H1 (cell line): ENCODE measurements around the gene SCARB1. TPM values are rescaled to one million over a fixed set of nuclear protein-coding genes. Genes with fewer than 3 reads are reported as not detected.

Source experiments
- CTCF ChIA-PET: fragments of 300-600 bp; sonication (Branson Sonifier 250); formaldehyde crosslinking; loops from one replicate; lab custom pipeline; 2021; ENCODE audit not compliant: partially characterized antibody; lab: Charles Lee
- POLR2A ChIA-PET: fragments of 300-600 bp; sonication (Branson Sonifier 250); formaldehyde crosslinking; loops from one replicate; lab custom pipeline; 2021; ENCODE audit warnings: inconsistent platforms; ENCODE audit not compliant: partially characterized antibody; lab: Charles Lee
- DNase-seq, 2 experiments: peaks; one replicate each; pipeline versions ENCODE4 v3.0.0 to v3.0.0-alpha.2; 2010 to 2022; ENCODE audit warnings: low spot score in 2 of 2, low read depth in 1 of 2, mixed read lengths in 1 of 2
- FAIRE-seq: peaks from 2 replicates; lab custom pipeline; 2011; peaks lifted over from hg19 to GRCh38; lab: Jason Lieb, UNC
- H2AFZ ChIP-seq: 2 replicates; pipeline ENCODE4 v1.8.1; 2012; ENCODE audit warnings: low read length, inconsistent platforms
- H2AK5ac ChIP-seq: 2 replicates; pipeline ENCODE4 v1.6.1; 2013; ENCODE audit warnings: low read depth, low read length
- H2BK120ac ChIP-seq: replicated peaks from 2 replicates; pipeline ENCODE3; 2013; ENCODE audit warnings: low read depth, low read length, inconsistent platforms
- H2BK12ac ChIP-seq: 2 replicates; pipeline ENCODE4 v1.6.1; 2013; ENCODE audit warnings: low read depth, low read length
- H2BK15ac ChIP-seq: 2 replicates; pipeline ENCODE4 v1.6.1; 2013; ENCODE audit warnings: low read length
- H2BK20ac ChIP-seq: 2 replicates; pipeline ENCODE4 v1.6.1; 2013; ENCODE audit warnings: low read length
- H2BK5ac ChIP-seq: 2 replicates; pipeline ENCODE4 v1.6.1; 2013; ENCODE audit warnings: low read depth, low read length
- H3K14ac ChIP-seq: 2 replicates; pipeline ENCODE4 v1.6.1; 2013; ENCODE audit warnings: inconsistent platforms; ENCODE audit not compliant: insufficient read length
- H3K18ac ChIP-seq: 2 replicates; pipeline ENCODE4 v1.6.1; 2013; ENCODE audit warnings: low read length; ENCODE audit errors: extremely low read depth
- H3K23ac ChIP-seq: 2 replicates; pipeline ENCODE4 v1.6.1; 2013; ENCODE audit warnings: inconsistent platforms; ENCODE audit not compliant: insufficient read length
- H3K23me2 ChIP-seq: 2 replicates; pipeline ENCODE4 v1.6.1; 2013; ENCODE audit warnings: low read depth, low read length
- H3K27ac ChIP-seq: 2 replicates; pipeline ENCODE4 v1.6.1; 2011; ENCODE audit warnings: low read depth, low read length, inconsistent platforms
- H3K27me3 ChIP-seq, 4 experiments: replicated peaks in 1 of 4; 1 replicate in 1 of 4; 2 replicates in 3 of 4; pipeline versions ENCODE4 v1.6.1 to v1.8.1; 2011 to 2013; ENCODE audit warnings: low read length in 3 of 4, mild to moderate bottlenecking in 3 of 4, inconsistent platforms in 2 of 4, mixed read lengths in 2 of 4, moderate library complexity in 1 of 4; ENCODE audit not compliant: control insufficient read depth in 3 of 4, insufficient read depth in 3 of 4; ENCODE audit errors: extremely low read depth in 1 of 4
- H3K36me3 ChIP-seq, 4 experiments: 2 replicates each; pipeline versions ENCODE4 v1.6.1 to v1.8.1; 2011 to 2013; ENCODE audit warnings: mild to moderate bottlenecking in 4 of 4, low read length in 3 of 4, moderate library complexity in 2 of 4, control low read depth in 1 of 4, inconsistent platforms in 1 of 4; ENCODE audit not compliant: insufficient read depth in 4 of 4, control insufficient read depth in 2 of 4
- H3K4ac ChIP-seq: replicated peaks from 2 replicates; pipeline ENCODE3; 2013; ENCODE audit warnings: low read length, low read depth, mixed read lengths, inconsistent platforms; ENCODE audit not compliant: insufficient read length
- H3K4me1 ChIP-seq, 4 experiments: replicated peaks in 1 of 4; 1 replicate in 1 of 4; 2 replicates in 3 of 4; pipeline versions ENCODE4 v1.6.1 to v1.8.1; 2011 to 2013; ENCODE audit warnings: low read length in 3 of 4, inconsistent platforms in 2 of 4, mixed read lengths in 1 of 4; ENCODE audit not compliant: insufficient read depth in 4 of 4, control insufficient read depth in 3 of 4
- H3K4me2 ChIP-seq, 2 experiments: 2 replicates each; pipeline versions ENCODE4 v1.6.1 to v1.8.1; 2011 to 2013; ENCODE audit warnings: low read depth in 2 of 2, low read length in 2 of 2, control low read depth in 1 of 2, inconsistent platforms in 1 of 2, mild to moderate bottlenecking in 1 of 2; ENCODE audit not compliant: insufficient read depth in 1 of 2
- H3K4me3 ChIP-seq, 4 experiments: fragments of 200-600, 300-600 bp in 1 of 4; sonication (generic), shearing (Covaris generic), sonication (Bioruptor Twin) in 1 of 4; 2 replicates each; pipeline versions ENCODE4 v1.5.1 to v1.8.1; 2011 to 2016; ENCODE audit warnings: low read length in 4 of 4, low read depth in 3 of 4, control low read depth in 2 of 4, inconsistent platforms in 2 of 4, mild to moderate bottlenecking in 2 of 4, mixed read lengths in 1 of 4, moderate library complexity in 1 of 4; ENCODE audit not compliant: insufficient read depth in 2 of 4; ENCODE audit errors: extremely low read depth in 1 of 4
- H3K56ac ChIP-seq: replicated peaks from 2 replicates; pipeline ENCODE3; 2013; ENCODE audit warnings: low read depth, mild to moderate bottlenecking, mixed read lengths, low read length, inconsistent platforms; ENCODE audit not compliant: insufficient read length
- H3K79me1 ChIP-seq: 2 replicates; pipeline ENCODE4 v1.6.1; 2013; ENCODE audit warnings: low read depth, low read length, control low read depth
- H3K79me2 ChIP-seq, 2 experiments: 2 replicates each; pipeline versions ENCODE4 v1.6.1 to v1.8.1; 2012 to 2013; ENCODE audit warnings: low read length in 2 of 2, mild to moderate bottlenecking in 2 of 2, inconsistent platforms in 1 of 2; ENCODE audit not compliant: insufficient read depth in 2 of 2, control insufficient read depth in 1 of 2
- H3K9ac ChIP-seq, 4 experiments: replicated peaks in 1 of 4; 1 replicate in 1 of 4; 2 replicates in 3 of 4; pipeline versions ENCODE4 v1.6.1 to v1.8.1; 2011 to 2013; ENCODE audit warnings: low read depth in 3 of 4, low read length in 3 of 4, control low read depth in 2 of 4, mild to moderate bottlenecking in 2 of 4, moderate library complexity in 2 of 4, inconsistent platforms in 1 of 4; ENCODE audit errors: extremely low read depth in 1 of 4
- H3K9me3 ChIP-seq, 2 experiments: 2 replicates each; pipeline versions ENCODE4 v1.6.1 to v1.8.1; 2012 to 2013; ENCODE audit warnings: mild to moderate bottlenecking in 2 of 2, moderate library complexity in 2 of 2, control low read depth in 1 of 2, inconsistent platforms in 1 of 2, low read depth in 1 of 2, low read length in 1 of 2, mixed read lengths in 1 of 2; ENCODE audit not compliant: insufficient read depth in 2 of 2
- H4K20me1 ChIP-seq, 2 experiments: replicated peaks in 1 of 2; 2 replicates each; pipeline versions ENCODE3 to v1.8.1; 2011 to 2013; ENCODE audit warnings: inconsistent platforms in 2 of 2, low read length in 2 of 2, mild to moderate bottlenecking in 1 of 2; ENCODE audit not compliant: insufficient read depth in 2 of 2, control insufficient read depth in 1 of 2
- H4K5ac ChIP-seq: 2 replicates; pipeline ENCODE4 v1.6.1; 2013; ENCODE audit warnings: low read length, low read depth, mixed read lengths, inconsistent platforms; ENCODE audit not compliant: insufficient read length
- H4K8ac ChIP-seq: 2 replicates; pipeline ENCODE4 v1.8.0; 2013; ENCODE audit warnings: mild to moderate bottlenecking, moderate library complexity, low read length, inconsistent platforms; ENCODE audit not compliant: insufficient read depth; ENCODE audit errors: extremely low read depth
- H4K91ac ChIP-seq: replicated peaks from 2 replicates; pipeline ENCODE3; 2013; ENCODE audit warnings: low read length, mixed read lengths, inconsistent platforms; ENCODE audit not compliant: insufficient read length
- EZH2 ChIP-seq: fragments of 200-600 bp; sonication (generic); IDR thresholded peaks from 2 replicates; pipeline ENCODE4 v1.7.1; 2012; ENCODE audit warnings: low read depth, mild to moderate bottlenecking, moderate library complexity, low read length, inconsistent platforms; ENCODE audit not compliant: severe bottlenecking
- FOSL1 ChIP-seq: IDR thresholded peaks from 2 replicates; pipeline ENCODE4 v1.6.1; 2011; ENCODE audit warnings: mild to moderate bottlenecking, low read depth, low read length, moderate library complexity; ENCODE audit not compliant: insufficient read depth
- GABPA ChIP-seq: IDR thresholded peaks from 2 replicates; pipeline ENCODE4 v1.6.1; 2011; ENCODE audit warnings: mild to moderate bottlenecking, low read length, moderate library complexity, borderline replicate concordance; ENCODE audit not compliant: insufficient read depth
- HDAC2 ChIP-seq, 2 experiments: fragments of 300-600 bp in 1 of 2; sonication (generic) in 1 of 2; IDR thresholded peaks; 2 replicates each; pipeline ENCODE4 v1.6.1; 2011 to 2012; ENCODE audit warnings: low read depth in 2 of 2, low read length in 2 of 2, mild to moderate bottlenecking in 2 of 2, moderate library complexity in 2 of 2, borderline replicate concordance in 1 of 2, inconsistent platforms in 1 of 2
- KDM1A ChIP-seq: fragments of 200-600, 300-600 bp; sonication (generic); IDR thresholded peaks from 2 replicates; pipeline ENCODE4 v1.7.1; 2016; ENCODE audit warnings: mild to moderate bottlenecking, low read length, borderline replicate concordance
- WGBS, 2 experiments: shearing (Covaris generic) in 1 of 2; methylation state at CpG; one replicate each; pipeline versions ENCODE4 v1.1.6 to v1.1.7; 2013 to 2015; ENCODE audit warnings: low lambda C conversion rate in 2 of 2, mixed read lengths in 2 of 2, inconsistent platforms in 1 of 2, low coverage in 1 of 2, missing lambda C conversion rate in 1 of 2; ENCODE audit not compliant: insufficient replicate concordance in 2 of 2, insufficient coverage in 1 of 2, insufficient read length in 1 of 2; ENCODE audit errors: extremely low coverage in 1 of 2, missing lambda C conversion rate in 1 of 2; 5-methylcytosine and 5-hydroxymethylcytosine counted together
- polyA plus RNA-seq, 7 experiments: library from polyadenylated mRNA; depleted of rRNA in 3 of 7; stranded (reverse) in 5 of 7; unstranded in 2 of 7; fragments of >200 nt in 5 of 7; fragments of 200-250 nt in 2 of 7; gene quantifications; 1 replicate in 5 of 7; 2 replicates in 1 of 7; 4 replicates in 1 of 7; pipeline versions ENCODE4 v1.2.1 to v1.2.3, GENCODE V29; 2011 to 2013; ENCODE audit warnings: missing spikeins in 2 of 7, mixed read lengths in 2 of 7
- total RNA-seq: library from RNA; stranded (reverse); fragmentation: NEBNext Ultra II Directional; extraction: Animal tissue kit (Norgen Biotek cat#: 25700); gene quantifications from 2 replicates; pipeline ENCODE4 v1.2.1, GENCODE V29; 2021

Gene SCARB1
- total and polyA plus RNA-seq, 2 of the 8 experiments (the other 6 are each of a cell fraction or from before 2014, with no cell fraction given): 45.3 to 57.1 TPM

DNA sequence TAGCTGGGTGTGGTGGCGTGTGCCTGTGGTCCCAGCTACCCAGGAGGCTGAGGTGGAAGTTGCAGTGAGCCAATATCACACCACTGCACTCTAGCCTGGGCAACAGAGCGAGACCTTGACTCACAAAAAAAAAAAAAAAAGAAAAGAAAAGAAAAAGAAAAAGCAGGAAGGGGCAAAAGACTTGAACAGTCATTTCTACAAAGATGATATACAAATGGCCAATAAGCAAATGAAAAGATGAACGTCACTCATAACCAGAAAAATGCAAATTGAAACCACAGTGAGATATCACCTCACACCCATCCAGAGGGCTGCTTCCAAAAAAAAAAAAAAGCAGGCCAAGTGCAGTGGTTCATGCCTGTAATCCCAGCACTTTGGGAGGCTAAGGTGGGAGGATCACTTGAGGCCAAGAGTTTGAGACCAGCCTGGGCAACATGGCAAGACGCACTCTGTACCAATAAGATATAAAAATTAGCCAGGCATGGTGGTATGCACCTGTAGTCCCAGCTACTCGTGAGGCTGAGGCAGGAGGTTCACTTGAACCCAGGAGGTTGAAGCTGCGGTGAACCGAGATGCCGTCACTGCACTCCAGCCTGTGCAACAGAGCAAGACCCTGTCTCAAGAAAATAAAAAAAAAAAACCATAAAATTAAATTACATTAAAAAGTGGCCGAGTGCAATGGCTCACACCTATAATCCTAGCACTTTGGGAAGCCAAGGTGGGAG is 30.3 kb upstream of the SCARB1 start:
- Histone ChIP-seq H3K9me3 (no peaks in the 10 kb centered on the region), H4K91ac (no peak overlapping the region), H3K36me3 (no peaks in the 10 kb centered on the region), H2BK15ac (no peak overlapping the region), H4K8ac (no peak overlapping the region), H2BK20ac (no peak overlapping the region), H2BK120ac (no peak overlapping the region), H3K79me2 (no peaks in the 10 kb centered on the region), H2BK12ac (no peak overlapping the region), H3K56ac (no peak overlapping the region), H4K5ac (no peak overlapping the region), H2AK5ac (no peak overlapping the region), H3K27ac (no peak overlapping the region), H3K4me3 (no peak overlapping the region), H3K4ac (no peak overlapping the region), H2BK5ac (no peak overlapping the region), H4K20me1 (peaks cover 0 to 2% of the 10 kb centered on the region in 2 experiments), H3K79me1 (no peaks in the 10 kb centered on the region), H3K18ac (no peak overlapping the region), H3K23ac (no peak overlapping the region), H3K27me3 (no peaks in the 10 kb centered on the region), H2AFZ (no peak overlapping the region), H3K23me2 (no peaks in the 10 kb centered on the region), H3K14ac (no peak overlapping the region), H3K4me2 (no peak overlapping the region), H3K9ac (no peak overlapping the region), H3K4me1 (no peaks in the 10 kb centered on the region; a peak in 1 of 7 replicates)
- ChIA-PET POLR2A (interaction anchor here (0.8 to 1.9 kb wide), 2 partner anchors 16 to 21 kb away, joined by 3 to 5 read pairs; partner anchors contain the start of gene UBC), CTCF (interaction anchor here (0.7 to 1.0 kb wide), 2 partner anchors 9 to 23 kb away, joined by 3 read pairs; no protein-coding TSS in a partner anchor)
- DNase-seq (no peak), FAIRE-seq (no peak)
- WGBS, 2 experiments: 84% methylated on average over 9 of the region's 9 CpGs; no CpG with 5 or more reads in 1 of the 2 experiments
- TF ChIP-seq KDM1A (no peak), EZH2 (no peak), GABPA (no peak), FOSL1 (no peak), HDAC2 (IDR thresholded peaks at IDR 0.05; ENCODE audit: borderline replicate concordance in 1 of 2, low read depth in 2 of 2, low read length in 2 of 2) (no peak)
